Smooth muscle cell of the brain vasculature (primary cell): ENCODE measurements around the gene HDHD3.
"Not testable (repeated sequence)": the region's sequence is repeated elsewhere in the genome, so short reads cannot be mapped to it uniquely, and the experiment has no call there.

ENCODE experiments used
- DNase-seq: peaks from one replicate; pipeline ENCODE4 v3.0.0-alpha.2; 2012; ENCODE audit warnings: low read depth, low spot score

Gene HDHD3

DNA sequence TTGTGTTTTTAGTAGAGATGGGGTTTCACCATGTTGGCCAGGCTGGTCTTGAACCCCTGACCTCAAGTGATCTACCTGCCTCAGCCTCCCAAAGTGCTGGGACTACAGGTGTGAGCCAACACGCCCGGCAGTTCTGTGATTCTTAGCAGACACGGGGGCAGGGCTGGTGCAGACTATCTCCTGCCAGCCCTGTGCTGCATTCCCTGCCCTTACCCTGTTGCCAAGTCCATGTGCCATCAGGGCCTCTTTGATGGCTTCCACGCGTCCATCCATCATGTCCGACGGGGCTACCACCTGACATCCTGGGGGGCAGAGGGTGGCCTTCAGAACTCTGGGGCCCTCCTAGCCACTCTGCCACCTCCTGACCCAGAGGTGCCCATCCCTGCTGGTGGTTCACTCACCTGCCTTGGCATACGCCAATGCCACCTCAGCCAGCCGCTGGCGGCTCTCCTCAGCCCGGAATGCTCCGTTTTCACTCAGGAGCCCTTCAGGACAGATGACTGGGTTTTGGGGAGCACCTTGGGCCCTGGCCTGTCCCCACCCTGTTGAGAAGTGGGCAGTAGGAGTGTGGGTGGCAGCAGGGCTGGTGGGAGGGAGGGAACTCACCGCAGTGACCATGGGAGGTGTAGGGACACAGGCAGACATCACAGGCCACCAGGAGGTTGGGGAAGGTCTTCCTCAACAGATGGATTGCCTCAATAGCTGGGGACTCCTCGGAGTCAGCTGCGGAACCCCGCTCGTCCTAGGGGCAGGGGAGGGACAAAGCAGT, 13.6 kb upstream of the HDHD3 start:
- DNase-seq = no peak

DNA sequence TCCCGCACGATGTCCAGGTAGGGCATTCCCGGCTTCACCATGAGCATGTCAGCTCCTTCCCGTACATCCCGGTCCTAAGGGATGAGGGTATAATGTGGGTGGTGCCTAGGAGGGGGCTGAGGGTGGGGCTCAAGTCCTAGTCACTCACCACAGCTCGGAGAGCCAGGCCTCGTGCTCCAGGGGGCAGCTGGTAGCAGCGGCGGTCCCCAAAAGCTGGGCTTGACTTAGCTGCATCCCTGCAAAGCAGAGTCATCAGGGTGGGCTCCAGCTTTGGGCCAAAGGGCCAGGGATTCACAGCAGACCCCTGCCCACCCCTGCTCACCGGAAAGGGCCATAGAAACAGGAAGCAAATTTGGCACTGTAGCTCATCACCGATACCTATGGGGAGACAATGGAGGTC, 12.7 kb upstream of the HDHD3 start:
- no peak for DNase-seq

DNA sequence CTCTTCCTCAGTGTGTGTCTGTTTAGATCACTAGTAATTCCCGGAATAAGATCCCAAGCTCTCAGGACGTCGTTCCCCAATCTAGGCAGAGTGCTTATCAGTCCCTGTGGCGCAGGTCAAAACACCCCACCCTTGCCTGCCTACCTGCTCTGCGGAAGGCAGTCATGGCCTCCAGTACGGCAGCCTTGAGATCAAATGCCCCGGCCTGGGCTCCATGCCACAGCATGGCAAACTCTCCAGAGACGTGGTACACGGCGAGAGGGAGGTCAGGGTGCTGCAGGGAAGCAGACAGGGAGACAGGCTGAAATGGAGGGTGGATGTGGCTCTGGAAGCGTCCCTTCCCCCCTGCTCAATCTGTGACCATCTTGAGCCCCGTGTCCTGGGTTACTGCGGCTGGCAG, 12.0 kb upstream of the HDHD3 start:
- DNase-seq = no peak

DNA sequence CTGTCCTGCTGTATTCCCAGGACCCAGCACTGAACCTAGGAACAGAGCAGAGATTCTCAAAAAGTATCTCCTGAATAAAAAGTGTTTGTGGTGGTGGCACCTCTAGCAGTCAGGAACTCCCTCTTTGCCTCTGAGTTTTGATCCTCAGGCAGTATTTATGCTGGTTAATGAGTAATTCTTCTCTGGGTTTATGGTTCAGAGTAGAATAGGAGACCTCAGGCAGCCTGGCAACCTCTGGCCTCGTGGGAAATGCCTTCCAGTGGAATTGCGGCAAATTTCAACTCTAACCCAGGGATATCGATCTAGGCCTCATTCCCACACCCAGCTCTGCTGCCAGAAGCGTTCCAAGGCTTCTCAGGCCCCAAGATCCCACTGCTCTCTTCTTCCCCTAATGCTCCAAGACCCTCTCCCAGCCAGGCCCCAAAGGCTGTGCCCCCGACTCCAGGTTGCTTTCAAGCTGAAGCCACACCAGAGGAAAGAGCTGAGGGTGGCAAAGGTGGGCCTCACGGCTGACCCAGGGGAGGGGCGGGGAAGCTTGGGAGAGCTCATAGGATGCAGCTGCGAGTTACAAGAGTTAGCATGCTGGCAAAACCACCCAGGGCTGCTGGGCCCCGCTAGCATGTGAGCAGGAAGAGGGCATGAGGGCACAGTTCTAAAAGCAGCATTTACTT, 10.9 kb upstream of the HDHD3 start:
- no peak for DNase-seq

DNA sequence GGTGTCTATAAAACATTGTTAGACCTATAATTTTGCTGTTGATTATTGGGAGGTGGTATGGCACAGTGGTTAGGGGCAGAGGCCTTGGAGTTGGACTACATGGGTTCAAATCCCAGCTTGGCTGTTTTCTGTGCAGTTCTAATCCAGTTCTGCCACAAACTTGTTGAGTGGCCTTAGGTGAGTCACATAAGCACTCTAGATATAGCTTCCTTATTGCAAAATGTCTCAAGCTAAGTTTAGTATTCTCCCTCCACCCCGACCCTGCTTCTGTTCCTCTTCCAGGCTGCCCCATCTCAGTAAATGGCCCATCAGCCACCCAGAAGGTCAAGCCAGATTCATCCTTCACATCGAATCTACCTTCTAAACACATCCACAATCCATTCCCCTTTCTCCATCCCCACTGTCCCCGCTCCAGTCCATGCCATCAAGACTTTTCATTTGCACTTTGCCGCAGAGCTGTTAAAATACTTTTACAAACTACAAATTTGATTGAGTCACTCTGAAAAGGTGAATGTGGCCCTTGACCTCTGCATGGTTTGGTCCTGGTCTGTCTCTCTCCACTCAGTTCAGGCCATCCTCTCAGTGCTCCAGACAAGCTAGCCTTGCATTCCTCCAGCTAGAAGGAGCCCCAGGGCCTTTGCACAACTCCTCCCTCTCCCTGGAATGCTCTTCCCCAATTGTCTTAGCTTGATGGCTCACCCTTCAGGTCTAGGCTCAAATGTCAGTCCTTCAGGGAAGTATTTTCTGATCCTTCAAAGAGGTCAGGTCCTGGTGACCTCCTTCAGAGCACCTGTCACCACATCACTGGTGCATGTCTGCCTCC, 10.0 kb upstream of the HDHD3 start:
- DNase-seq = no peak

DNA sequence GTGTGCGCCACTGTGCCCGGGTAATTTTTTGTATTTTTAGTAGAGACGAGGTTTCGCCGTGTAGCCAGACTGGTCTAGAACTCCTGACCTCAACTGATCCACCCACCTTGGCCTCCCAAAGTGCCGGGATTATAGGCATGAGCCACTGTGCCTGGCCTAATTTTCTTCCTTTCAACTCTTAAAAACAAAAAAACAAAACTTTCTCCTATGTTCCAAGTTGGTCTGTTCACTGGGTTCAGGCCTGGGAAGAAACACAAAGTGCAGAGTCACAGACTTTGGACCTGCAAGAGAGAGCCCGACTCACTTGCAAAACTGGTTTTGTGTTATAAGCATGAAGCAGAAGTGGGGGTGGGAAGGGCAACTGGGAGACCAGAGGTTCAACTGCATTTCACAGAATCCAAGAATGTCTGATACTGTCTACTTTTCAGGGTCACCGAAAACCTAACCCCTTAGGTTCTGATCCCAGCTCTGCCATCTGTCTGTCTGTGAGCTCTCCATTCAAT, 5.2 kb upstream of the HDHD3 start:
- no peak for DNase-seq

DNA sequence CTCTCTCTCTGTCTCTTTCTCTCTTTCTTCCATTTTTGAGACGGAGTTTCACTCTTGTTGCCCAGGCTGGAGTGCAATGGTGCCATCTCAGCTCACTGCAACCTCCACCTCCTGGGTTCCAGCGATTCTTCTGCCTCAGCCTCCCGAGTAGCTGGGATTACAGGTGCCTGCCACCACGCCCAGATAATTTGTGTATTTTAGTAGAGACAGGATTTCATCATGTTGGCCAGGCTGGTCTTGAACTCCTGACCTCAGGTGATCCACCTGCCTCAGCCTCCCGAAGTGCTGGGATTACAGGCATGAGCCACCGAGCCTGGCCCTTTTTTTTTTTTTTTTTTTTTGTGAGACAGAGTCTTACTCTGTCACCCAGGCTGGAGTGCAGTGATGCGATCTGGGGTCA, 4.7 kb upstream of the HDHD3 start:
- not testable (repeated sequence) for DNase-seq

DNA sequence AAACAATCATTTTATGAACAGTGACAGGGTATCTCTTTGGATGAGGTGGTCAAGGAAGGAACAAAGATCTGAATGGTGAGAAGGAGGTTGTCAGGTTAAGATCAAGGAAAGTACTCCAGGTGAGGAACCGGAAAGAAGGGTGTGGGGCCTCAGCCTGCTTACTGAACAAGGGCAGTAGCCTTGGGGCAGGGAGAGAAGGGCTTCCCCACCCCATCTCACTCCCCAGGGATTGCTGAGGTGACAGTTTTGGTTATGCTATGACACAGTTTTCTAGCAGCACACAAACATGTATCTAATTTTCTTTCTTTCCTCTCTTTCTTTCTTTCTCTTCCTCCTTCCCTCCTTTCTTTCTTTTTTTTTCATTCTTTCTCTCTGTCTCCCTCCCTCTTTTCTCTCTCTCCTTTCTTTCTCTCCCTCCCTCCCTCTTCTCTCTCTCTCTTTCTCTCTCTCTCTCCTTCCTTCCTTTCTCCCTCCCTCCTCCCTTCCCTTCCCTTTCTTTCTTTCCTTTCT, 4.1 kb upstream of the HDHD3 start:
- DNase-seq = no peak

DNA sequence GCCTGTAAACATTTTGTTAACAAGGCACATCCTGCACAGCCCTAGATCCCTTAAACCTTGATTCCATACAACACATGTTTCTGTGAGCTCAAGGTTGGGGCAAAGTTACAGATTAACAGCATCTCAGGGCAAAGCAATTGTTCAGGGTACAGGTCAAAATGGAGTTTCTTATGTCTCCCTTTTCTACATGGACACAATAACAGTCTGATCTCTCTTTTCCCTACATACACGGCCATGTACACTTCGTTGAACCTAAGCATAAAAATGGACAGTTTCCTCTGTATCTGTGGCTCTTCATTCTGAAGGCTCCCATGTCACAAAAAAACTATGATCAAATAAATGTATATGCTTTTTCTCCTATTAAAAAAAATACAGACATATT, 3.0 kb upstream of the HDHD3 start:
- DNase-seq = not testable (repeated sequence)

DNA sequence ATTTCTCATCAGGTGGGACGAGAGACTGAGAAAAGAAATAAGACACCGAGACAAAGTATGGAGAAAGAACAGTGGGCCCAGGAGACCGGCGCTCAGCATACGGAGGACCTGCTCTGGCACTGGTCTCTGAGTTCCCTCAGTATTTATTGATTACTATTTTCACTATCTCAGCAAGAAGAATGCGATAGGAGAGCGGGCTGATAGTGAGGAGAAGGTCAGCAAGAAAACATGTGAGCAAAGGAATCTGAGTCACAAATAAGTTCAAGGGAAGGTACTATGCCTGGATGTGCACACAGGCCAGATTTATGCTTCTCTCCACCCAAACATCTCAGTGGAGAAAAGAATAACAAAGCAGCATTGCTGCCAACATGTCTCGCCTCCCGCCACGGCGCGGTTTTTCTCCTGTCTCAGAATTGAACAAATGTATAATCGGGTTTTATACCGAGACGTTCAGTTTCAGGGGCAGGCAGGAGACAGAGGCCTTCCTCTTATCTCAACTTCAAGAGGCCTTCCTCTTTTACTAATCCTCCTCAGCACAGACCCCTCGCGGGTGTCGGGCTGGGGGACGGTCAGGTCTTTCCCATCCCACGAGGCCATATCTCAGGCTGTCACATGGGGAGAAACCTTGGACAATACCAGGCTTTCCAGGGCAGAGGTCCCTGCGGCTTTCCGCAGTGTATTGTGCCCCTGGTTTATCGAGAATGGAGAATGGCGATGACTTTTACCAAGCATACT, 2.5 kb upstream of the HDHD3 start:
- not testable (repeated sequence) for DNase-seq

DNA sequence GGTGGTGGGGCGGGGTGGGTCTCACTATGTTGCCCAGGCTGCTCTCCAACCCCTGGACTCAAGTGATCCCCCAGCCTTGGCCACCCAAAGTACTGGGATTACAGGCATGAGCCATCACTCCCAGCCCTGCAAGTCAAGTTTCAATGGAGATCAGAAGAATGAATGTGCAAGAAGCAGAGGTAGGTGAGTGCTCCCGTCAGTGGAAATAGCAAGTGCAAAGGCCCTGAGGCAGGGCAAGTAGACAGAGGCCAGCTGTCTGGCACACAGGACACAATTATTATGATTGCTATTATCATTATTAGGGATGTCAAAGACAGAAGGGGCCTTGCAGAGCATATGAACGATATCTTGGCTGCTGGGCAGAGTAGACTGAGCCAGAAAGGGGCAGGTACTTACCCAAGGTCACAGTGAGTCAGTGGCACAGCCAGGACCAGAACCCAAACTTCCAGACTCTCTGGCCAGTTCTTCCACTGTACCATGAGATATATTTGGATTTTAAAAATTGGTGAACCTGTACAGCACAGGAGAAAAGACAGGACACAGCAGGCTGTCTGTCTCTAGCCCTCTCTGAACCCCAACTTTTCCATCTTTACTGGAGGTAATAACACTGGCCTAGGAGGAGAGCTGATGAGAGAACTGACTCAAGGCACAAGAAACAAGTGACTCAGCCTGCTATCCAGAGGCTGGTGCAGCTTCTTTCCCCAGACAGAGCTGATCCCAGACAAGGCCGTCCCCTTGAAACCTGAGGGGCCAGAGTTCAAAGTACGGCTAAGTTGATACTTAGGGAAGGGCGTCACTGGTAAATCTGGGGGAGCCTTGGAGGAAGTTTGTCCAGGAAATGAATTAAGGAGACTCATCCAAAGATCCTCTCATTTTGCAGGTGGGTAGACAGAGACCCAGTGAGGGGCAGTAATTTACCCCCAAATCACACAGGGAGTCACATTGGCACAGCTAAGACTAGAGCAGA, 1.4 kb downstream of the HDHD3 start:
- no peak for DNase-seq

DNA sequence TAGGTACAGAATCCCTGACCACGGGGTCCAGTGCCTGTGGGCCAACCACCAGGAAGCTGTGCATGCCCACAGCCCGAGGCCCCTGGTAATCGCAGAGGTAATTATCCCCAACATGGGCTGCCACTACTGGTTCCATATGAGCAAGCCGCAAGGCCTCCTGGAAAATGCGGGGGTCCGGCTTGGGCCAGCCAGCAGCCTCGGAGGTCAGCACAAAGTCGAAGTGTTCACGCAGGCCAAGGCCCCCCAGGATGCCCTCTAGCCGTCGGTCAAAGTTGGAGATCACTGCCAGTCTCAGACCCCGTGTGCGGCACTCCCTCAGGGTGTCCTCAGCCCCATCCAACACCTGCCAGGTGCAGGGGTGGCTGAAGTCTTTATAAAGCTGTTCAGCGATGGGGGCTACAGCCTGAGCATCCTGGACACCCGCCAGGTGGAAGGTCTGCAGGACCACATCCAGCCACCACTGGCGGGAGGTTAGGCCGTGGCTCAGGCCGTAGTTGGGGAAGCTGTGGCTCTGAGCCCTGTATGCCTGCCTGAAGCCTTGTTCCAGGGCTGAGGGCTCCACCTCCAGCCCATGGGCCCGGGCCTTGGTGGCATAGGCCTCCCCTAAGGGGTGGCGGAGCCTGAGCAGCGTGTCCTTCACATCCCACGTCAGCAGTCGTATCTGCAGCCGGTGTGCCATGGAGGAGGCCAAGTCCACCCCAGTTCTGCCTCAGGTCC, 3.0 kb downstream of the HDHD3 start:
- no peak for DNase-seq

DNA sequence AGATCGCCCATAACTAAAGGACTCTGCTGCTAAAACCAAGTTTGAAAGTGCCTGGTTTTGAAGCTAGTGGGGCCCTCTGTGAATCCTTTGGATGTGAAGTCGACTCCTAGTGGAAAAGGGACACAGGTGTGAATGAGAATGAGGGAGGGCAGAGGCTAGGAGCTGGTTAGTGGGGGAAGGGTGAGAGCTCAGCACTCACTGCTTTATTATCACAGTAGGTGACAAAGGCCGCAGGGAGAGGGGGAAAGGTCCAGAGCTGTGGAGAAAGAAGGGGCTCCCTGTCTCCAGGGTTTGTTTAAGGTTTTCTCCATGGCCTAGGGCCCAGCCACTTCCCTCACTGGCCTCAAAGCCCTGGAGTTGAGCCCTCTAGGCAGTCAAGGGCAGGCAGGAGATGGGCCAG, 3.5 kb downstream of the HDHD3 start:
- no peak for DNase-seq

DNA sequence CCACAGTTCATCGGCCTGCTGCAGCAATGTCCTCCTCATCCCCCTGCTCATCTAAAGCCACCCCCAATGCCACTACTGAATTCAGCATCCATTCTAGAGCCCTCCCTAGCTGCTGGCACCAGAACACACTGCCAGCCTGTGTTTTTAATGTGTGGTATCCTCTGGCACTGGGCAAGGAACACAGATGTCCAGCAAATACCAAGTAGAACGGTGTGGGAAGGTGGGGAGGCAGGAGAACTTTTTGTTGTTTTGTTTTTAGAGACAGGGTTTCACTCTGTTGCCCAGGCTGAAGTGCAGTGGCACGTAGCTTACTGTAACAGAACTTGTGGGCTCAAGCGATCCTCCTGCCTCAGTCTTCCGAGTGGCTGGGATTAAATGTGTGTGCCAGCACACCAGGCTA, 4.7 kb downstream of the HDHD3 start:
- DNase-seq = no peak

DNA sequence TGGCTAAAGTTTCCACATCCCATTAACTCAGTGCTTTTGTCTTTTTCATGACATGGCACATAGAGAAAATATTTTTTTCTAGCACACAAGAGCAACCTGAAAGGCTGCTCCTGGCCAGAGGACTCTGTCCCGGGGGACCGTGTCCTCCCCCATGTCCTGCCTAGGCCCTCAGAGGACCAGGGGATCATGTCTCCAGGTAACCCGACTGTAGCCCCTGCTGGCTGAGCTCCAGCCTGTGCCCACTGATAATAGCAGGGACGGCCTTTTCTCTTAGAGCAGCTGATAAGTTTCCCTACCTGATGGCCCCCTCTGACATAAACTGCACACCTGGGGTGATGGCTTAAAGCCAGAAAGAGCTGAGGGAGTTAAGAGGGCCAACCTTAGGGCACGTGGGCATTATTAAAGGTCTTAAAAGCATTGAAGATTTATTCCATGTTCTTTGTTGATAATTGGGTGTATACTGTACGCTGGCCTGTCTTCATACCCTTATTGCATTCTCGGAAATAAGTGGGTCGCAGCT, 5.9 kb downstream of the HDHD3 start:
- DNase-seq = no peak

DNA sequence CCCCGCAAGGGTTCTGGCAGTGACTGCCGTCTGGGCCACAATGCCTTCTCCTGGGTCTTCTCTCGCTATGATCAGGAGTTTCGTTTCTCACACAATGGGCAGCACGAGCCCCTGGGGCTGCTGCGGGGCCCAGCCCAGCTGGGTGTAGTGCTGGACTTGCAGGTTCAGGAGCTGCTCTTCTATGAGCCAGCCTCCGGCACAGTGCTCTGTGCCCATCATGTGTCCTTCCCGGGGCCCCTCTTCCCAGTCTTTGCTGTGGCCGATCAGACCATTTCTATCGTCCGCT, 7.0 kb downstream of the HDHD3 start:
- DNase-seq = no peak

DNA sequence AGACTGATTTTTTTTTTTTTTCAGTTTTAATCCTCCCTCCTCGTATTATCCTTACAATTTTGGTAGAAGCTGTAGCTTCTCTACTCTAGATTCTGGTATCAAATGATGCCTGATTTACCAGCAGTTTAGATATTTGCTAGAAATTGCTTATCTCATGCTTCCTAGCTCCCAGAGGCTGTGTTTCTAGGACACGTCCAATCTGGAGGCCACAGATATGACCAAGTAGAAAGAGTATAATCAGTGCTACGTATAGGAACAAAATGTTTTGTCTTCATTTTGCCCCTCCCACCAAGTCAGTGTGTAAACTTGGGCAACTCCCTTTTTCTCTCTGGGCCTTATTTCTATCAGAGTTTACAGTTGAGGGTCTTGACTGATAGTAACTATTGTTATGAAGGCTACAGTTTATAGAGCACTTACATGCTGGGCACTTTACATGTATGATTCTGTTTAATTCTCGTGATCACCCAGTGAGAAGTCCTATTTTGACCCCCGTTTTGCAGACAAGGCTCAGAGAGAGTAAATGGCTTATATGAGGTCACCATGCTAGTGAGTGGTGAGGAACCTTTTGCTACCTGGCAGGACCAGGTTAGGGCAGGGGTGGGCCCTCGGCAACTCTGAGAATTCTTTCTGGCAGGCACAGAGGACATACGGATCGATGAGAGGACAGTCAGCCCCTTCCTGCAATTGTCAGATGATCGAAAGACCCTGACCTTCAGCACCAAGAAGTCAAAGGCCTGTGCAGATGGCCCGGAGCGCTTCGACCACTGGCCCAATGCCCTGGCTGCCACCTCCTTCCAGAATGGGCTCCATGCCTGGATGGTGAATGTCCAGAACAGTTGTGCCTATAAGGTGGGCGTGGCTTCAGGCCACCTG, 7.6 kb downstream of the HDHD3 start:
- DNase-seq = no peak

DNA sequence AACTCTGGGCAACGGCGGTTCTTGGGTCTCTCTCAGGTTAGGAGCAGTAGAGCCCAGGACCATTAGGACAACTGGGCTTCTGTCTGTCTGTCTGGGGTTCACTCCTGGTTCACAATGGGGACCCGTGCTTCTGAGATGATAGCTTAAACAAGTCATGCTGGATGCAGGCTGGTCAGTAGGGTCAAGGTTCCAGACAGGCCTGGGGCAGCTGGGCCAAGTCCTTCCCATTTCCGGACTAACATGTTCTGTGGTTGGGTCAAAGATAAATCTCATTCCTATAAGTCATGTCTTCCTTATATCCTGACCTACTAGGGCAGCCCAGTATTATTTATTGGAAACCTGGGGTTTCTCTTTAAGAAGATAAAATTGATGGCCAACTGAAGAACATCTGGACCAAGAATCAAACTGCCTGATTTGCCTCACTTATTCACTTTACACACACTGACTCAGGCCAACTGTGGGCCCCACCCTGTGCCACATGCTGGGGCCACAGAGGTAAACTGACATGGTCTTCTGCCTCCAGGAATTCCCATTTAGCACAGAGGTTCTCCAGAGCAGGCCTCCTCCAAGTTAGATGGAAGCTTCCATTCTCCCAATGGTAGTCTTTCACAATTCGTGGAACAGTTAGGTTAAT, 8.3 kb downstream of the HDHD3 start:
- DNase-seq = no peak
